Fibroblast of skin of left quadriceps (primary cell): ENCODE measurements around the gene TDRD7.

Source experiments
- DNase-seq, 2 experiments: peaks; one replicate each; pipeline ENCODE4 v3.0.0-alpha.2; 2013; ENCODE audit warnings: low read depth in 2 of 2

TDRD7 gene

GRCh38 chr9:97527626-97528528 is 116.0 kb downstream of the TDRD7 start:
- no peak for DNase-seq

- no peak for DNase-seq
Observed at GRCh38 chr9:97528529-97529230, 116.8 kb downstream of the TDRD7 start.

- DNase-seq, result no peak
Observed at GRCh38 chr9:97529363-97530076, 117.6 kb downstream of the TDRD7 start.

- DNase-seq, result no peak
Observed at GRCh38 chr9:97531888-97532376, 120.0 kb downstream of the TDRD7 start.

GRCh38 chr9:97534185-97534584 is 122.3 kb downstream of the TDRD7 start:
- no peak for DNase-seq

GRCh38 chr9:97534961-97535594 is 123.2 kb downstream of the TDRD7 start:
- no peak for DNase-seq

- no peak for DNase-seq
Observed at GRCh38 chr9:97535771-97536170, 123.9 kb downstream of the TDRD7 start.

GRCh38 chr9:97536480-97536879 is 124.6 kb downstream of the TDRD7 start:
- DNase-seq, result no peak

GRCh38 chr9:97543561-97543960 is 131.7 kb downstream of the TDRD7 start:
- no peak for DNase-seq

- DNase-seq, result no peak
Observed at GRCh38 chr9:97545486-97545885, 133.6 kb downstream of the TDRD7 start.
